Measurements from ENCODE around the gene NUDT2. TPM values are rescaled to one million over a fixed set of nuclear protein-coding genes. Genes with fewer than 3 reads are reported as not detected.

NUDT2 gene
- total RNA-seq, 1 experiment from 2014 or later = 17.8 TPM

GRCh38 chr9:34392511-34392910 is 63.1 kb downstream of the NUDT2 start:
- Mint-ChIP-seq H3K27me3 (ENCODE audit: low read depth) (peaks cover 9% of the 10 kb centered on the region), H3K4me1 (no peaks in the 10 kb centered on the region), H3K36me3 (no peaks in the 10 kb centered on the region), H3K4me3 (no peak overlapping the region), H3K27ac (no peak overlapping the region), H3K9me3 (no peaks in the 10 kb centered on the region)
- DNase-seq (ENCODE audit: low spot score) (no peak), ATAC-seq (no peak)
- POLR2A ChIA-PET = interaction anchor here (0.6 kb wide), 1 partner anchor 41 kb away, joined by 6 read pairs; no protein-coding TSS in a partner anchor
- TF ChIP-seq EMX1 (CRISPR knock-in tag; IDR thresholded peaks at IDR 0.05) = no peak
- no peak for TF ChIP-seq ZNF416 (CRISPR knock-in tag; IDR thresholded peaks at IDR 0.05)
- TF ChIP-seq CREM (CRISPR knock-in tag; IDR thresholded peaks at IDR 0.05) = no peak
- no peak for TF ChIP-seq NFYB (CRISPR knock-in tag; conservative IDR thresholded peaks at IDR 0.05; ENCODE audit: low read depth)
- TF ChIP-seq ZBTB21 (CRISPR knock-in tag; IDR thresholded peaks at IDR 0.05; ENCODE audit: borderline replicate concordance) = no peak
- no peak for TF ChIP-seq TCF7 (CRISPR knock-in tag; IDR thresholded peaks at IDR 0.05; ENCODE audit: low read depth)
- TF ChIP-seq, protein P1, sequence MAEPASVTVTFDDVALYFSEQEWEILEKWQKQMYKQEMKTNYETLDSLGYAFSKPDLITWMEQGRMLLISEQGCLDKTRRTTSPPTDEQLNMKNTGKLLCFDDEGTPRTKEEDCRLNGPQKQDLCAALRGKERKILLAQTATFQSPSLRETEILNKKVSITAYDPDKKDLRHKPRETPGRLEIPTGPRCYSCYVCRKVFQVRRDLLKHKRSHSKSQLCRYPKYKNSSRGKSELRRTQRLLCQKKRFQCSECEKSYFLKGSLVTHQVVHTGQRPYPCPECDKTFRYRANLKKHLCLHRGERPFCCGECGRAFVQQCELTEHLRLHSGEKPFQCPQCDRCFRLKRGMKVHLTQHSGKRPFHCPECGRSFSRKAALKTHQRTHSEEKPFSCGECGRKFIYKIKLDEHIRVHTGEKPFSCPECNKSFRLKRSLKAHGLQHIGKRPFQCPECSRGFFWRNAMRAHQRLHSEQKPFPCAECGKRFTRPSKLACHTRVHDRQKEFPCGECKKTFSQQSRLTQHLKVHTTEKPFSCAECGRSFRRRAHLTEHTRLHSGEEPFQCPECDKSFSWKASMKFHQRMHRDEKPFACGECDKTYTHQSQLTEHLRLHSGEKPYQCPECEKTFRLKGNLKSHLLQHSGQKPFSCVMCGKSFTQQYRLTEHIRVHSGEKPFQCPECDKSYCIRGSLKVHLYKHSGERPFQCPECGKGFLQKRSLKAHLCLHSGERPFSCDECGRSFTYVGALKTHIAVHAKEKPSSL (CRISPR knock-in tag; conservative IDR thresholded peaks at IDR 0.05) = no peak
- TF ChIP-seq GRHL2 (CRISPR knock-in tag; IDR thresholded peaks at IDR 0.05; ENCODE audit: insufficient replicate concordance, severe bottlenecking) = no peak
- TF ChIP-seq GTF2I (CRISPR knock-in tag; conservative IDR thresholded peaks at IDR 0.05) = no peak
- TF ChIP-seq CBFB (CRISPR knock-in tag; IDR thresholded peaks at IDR 0.05; ENCODE audit: low read depth) = no peak
- TF ChIP-seq TP53 (CRISPR knock-in tag; IDR thresholded peaks at IDR 0.05) = no peak
- no peak for TF ChIP-seq IRF2 (CRISPR knock-in tag; IDR thresholded peaks at IDR 0.05; ENCODE audit: borderline replicate concordance, low read depth)
- TF ChIP-seq ARID4B (CRISPR knock-in tag; IDR thresholded peaks at IDR 0.05; ENCODE audit: borderline replicate concordance) = no peak
- TF ChIP-seq, protein P2, sequence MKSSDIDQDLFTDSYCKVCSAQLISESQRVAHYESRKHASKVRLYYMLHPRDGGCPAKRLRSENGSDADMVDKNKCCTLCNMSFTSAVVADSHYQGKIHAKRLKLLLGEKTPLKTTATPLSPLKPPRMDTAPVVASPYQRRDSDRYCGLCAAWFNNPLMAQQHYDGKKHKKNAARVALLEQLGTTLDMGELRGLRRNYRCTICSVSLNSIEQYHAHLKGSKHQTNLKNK (CRISPR knock-in tag; IDR thresholded peaks at IDR 0.05) = no peak
- no peak for TF ChIP-seq SMAD3 (CRISPR knock-in tag; IDR thresholded peaks at IDR 0.05; ENCODE audit: borderline replicate concordance)
- no peak for TF ChIP-seq ESRRA (CRISPR knock-in tag; IDR thresholded peaks at IDR 0.05; ENCODE audit: borderline replicate concordance)
- TF ChIP-seq CREB1 (CRISPR knock-in tag; IDR thresholded peaks at IDR 0.05) = no peak
- CTCF ChIA-PET = interaction anchor here (1.0 to 3.4 kb wide), 3 partner anchors 11 to 199 kb away, joined by 3 to 19 read pairs (median 3); no protein-coding TSS in a partner anchor

Other genes with a start within 250 kb of the NUDT2 start
- gene DCAF12, start 202.9 kb upstream of the NUDT2 start, total RNA-seq (2021) = 27.0 to 31.8 TPM (median 28.3 TPM) in 3 replicates
- 23.9 to 26.3 TPM (median 25.7 TPM) in 3 replicates for gene UBAP1, start 150.5 kb upstream of the NUDT2 start, total RNA-seq (2021)
- gene KIF24, start 301 bp upstream of the NUDT2 start, total RNA-seq (2021) = 3.8 to 4.5 TPM (median 4.3 TPM) in 3 replicates
- 9.3 to 18.9 TPM (median 9.7 TPM) in 3 replicates for gene MYORG, start 47.3 kb downstream of the NUDT2 start, total RNA-seq (2021)
- 17.2 to 20.6 TPM (median 19.5 TPM) in 3 replicates for gene FAM219A, start 129.0 kb downstream of the NUDT2 start, total RNA-seq (2021)
- 1.5 to 2.1 TPM (median 1.6 TPM) in 3 replicates for gene DNAI1, start 129.2 kb downstream of the NUDT2 start, total RNA-seq (2021)
- gene ENHO, start 193.4 kb downstream of the NUDT2 start, total RNA-seq (2021) = 26.9 to 28.3 TPM (median 27.9 TPM) in 3 replicates

Measured in WTC11 (cell line).